GM12874 (cell line): Measurements from ENCODE around the gene SLC28A2.

Experiments
- CTCF ChIP-seq: IDR thresholded peaks from 2 replicates; pipeline ENCODE4 v1.5.1; 2011; ENCODE audit warnings: low read depth, mild to moderate bottlenecking, control low read depth, low read length, moderate library complexity; ENCODE audit not compliant: insufficient read depth

Gene SLC28A2

GRCh38 chr15:45225506-45226273 is 26.3 kb upstream of the SLC28A2 start:
- TF ChIP-seq CTCF: no peak

GRCh38 chr15:45228931-45229330 is 23.1 kb upstream of the SLC28A2 start:
- TF ChIP-seq CTCF: no peak

GRCh38 chr15:45230245-45230965 is 21.6 kb upstream of the SLC28A2 start:
- TF ChIP-seq CTCF: no peak

GRCh38 chr15:45231132-45231531 is 20.9 kb upstream of the SLC28A2 start:
- TF ChIP-seq CTCF: no peak

- TF ChIP-seq CTCF: no peak
Measured at GRCh38 chr15:45231864-45232562, 20.0 kb upstream of the SLC28A2 start.

- TF ChIP-seq CTCF: no peak
Measured at GRCh38 chr15:45234562-45235235, 17.3 kb upstream of the SLC28A2 start.

GRCh38 chr15:45242289-45242688 is 9.7 kb upstream of the SLC28A2 start:
- no peak for TF ChIP-seq CTCF
